Breast epithelium (tissue), 3 donors: ENCODE measurements around the gene CYP4F12.

Experiments
- POLR2A ChIP-seq: fragments of 450-650 bp; IDR thresholded peaks from one replicate; pipeline ENCODE4 v1.6.1; 2016; ENCODE audit warnings: antibody characterized with exemption, mild to moderate bottlenecking, moderate library complexity
- POLR2AphosphoS5 ChIP-seq, 3 donors: sonication (generic); formaldehyde crosslinking; IDR thresholded peaks; one replicate each; pipeline ENCODE4 v1.6.1; 2017; ENCODE audit warnings: antibody characterized with exemption in 3 of 3
- TF ChIP-seq, protein P1 (sequence below), 3 donors: fragments of 450-650 bp; IDR thresholded peaks; one replicate each; pipeline ENCODE4 v1.5.1; 2016 to 2017; ENCODE audit warnings: antibody characterized with exemption in 3 of 3, mild to moderate bottlenecking in 3 of 3, moderate library complexity in 3 of 3

DNA sequence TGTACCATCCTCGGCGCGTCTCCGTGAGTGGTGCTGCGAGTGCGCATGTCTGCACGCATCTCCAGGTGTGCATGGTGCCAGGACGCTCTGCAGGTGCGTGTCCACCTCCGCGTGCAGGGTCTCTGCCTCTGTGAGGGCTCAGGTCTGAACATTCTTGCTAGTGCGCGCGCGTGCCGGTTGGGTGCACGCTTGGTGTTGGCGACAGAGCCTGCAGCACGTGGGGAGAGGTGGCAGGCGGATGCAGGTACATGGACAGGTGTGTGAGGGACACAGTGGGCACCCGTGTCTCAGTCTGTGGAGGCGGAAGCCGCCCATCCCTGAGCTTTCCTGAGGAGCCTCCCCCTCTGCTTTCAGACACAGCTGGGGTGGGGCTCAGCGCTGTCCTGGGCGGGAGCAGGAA is 50.1 kb downstream of the CYP4F12 start:
- TF ChIP-seq, protein P1, sequence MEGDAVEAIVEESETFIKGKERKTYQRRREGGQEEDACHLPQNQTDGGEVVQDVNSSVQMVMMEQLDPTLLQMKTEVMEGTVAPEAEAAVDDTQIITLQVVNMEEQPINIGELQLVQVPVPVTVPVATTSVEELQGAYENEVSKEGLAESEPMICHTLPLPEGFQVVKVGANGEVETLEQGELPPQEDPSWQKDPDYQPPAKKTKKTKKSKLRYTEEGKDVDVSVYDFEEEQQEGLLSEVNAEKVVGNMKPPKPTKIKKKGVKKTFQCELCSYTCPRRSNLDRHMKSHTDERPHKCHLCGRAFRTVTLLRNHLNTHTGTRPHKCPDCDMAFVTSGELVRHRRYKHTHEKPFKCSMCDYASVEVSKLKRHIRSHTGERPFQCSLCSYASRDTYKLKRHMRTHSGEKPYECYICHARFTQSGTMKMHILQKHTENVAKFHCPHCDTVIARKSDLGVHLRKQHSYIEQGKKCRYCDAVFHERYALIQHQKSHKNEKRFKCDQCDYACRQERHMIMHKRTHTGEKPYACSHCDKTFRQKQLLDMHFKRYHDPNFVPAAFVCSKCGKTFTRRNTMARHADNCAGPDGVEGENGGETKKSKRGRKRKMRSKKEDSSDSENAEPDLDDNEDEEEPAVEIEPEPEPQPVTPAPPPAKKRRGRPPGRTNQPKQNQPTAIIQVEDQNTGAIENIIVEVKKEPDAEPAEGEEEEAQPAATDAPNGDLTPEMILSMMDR (IDR thresholded peaks at IDR 0.05) = no peak
- TF ChIP-seq POLR2A = no peak
- TF ChIP-seq POLR2AphosphoS5 (IDR thresholded peaks at IDR 0.05) = no peak
